NCI-H2196 (cell line): Measurements from ENCODE around the gene BCAS1.
"Not testable (repeated sequence)": the region's sequence is repeated elsewhere in the genome, so short reads cannot be mapped to it uniquely, and the experiment has no call there.

Experiments used
- DNase-seq: peaks from one replicate; lab custom pipeline; 2025; ENCODE audit not compliant: unreplicated experiment; lab: John Stamatoyannopoulos, UW

BCAS1 gene

DNA sequence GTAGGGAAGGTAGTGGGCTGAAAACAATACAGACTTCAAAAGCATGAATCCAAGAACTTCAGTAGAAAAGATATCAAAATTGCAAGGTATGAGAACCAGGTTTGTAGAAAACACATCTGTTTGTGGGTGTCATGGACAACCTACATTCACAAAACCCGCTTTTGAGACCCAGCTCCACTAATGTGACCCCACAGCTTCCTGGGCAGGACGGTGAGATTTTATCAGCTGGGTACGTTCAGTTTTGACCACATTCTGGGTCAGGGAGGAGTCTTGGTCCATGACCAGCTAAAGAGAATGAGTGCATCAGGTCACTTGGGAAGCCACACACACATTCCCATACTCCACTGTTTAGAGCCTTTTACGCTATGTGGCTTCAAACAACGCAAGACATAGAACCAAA lies 77.1 kb downstream of the BCAS1 start:
- no peak for DNase-seq

DNA sequence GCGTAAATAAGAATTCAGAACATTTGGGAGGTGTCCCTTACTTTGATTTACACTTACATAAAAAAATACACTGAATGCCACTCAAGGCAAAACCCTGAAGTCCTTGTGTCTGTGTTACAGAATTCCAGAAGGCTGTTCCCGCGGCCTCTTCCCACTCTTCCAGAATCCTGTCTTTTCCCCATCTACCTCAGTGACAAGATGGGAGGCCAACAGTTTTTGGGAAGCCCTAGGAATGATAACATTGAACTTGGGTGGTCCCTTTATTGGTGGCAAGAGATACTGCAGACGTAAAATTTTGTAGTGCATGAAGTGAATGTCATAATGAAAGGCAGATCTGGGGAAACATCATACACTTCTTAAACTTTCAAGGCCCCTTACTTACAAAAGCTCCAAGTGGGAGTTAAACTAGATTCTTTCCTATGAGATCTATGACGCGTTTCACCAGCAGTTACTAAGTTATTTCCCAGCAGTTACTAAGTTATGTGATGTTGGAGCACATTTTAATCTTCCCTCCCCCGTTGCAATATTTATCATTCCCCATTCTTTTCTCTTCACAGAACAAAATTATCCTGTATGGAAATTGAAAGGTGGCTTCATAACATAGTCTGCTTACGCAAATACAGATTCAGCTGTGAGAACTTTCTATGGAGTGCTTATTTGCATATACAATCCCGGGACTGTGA lies 79.5 kb downstream of the BCAS1 start:
- DNase-seq = no peak

DNA sequence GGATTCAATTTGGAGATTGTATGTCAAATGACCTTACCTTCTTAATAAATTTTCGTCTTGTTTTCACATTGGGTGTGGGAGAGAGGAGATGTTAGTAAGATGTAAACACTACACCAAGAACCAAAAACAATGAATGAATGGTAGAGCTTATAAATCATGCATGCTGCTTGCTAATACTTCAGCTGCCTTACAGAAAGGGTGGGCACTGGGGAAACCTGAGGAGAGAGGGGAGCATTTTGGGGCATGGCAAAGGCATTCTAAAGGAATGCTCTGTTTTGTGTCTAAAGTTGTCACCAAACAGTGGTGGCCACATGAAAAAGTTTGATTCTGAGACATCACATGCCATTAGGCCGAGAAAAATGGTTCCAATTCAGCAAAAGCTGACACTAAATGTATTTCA lies 80.4 kb downstream of the BCAS1 start:
- no peak for DNase-seq

DNA sequence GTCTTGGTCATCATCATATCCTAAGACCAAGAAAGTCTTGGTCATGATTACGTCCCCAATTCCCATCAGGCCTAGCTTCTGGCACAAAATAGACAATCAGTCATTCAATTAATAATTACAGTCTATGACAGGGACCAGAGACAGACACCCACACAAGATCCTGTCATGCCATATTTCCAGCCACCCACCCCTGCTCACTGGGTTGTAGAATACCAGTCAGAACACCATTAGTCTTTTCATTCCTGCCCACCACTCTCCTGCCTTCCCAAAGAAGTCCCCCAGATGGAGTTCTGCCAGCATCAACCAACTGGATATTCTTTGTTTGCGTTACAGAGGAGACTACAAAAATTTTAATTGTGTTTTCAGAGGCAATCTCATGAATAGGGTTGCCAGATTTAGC lies 81.0 kb downstream of the BCAS1 start:
- no peak for DNase-seq

DNA sequence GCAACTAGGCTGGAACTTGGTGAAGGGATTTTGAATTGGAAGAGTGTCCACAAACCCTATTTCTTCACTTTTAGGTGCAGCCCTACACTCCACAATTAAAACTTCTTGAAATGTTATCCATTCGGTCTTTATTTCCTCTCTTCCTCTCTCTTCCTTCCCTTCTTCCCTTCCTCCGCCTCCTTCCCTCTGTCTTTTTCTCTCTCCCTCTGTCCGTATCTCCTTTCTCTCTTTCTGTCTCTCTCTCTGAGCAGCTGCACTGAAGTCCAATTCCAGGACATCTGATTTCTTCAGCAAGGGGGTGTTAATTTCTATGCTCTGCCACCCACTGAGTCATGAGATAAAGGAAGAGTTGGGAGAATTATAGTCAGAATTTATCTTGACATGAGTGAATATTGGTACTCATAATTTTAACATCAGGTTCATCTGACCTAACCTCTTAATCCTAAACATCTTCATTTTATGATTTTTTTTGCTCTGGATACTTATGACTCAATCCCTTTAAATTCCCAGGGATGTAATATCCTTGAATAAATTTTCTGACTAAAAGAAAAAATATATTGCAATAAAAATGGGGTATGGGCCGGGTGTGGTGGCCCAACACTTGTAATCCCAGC lies 84.2 kb downstream of the BCAS1 start:
- no peak for DNase-seq

DNA sequence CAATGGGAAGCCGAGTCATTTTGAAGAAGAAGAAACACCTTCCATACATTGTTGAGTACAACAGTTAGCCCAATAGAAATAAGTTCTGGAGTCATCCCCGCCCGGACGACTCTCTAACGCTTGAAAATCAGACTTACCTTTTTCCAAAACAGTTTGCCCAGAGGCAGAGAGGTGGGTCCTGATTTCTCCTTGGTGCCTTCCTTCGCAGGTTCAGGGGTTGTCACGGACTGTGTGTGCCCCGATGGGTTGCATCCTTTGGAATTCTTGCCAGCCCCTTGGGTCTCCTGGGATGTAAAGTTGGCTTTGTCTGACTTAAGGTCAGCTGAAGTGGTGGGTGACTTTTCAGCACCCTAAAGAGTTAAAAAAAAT lies 85.3 kb downstream of the BCAS1 start:
- no peak for DNase-seq

DNA sequence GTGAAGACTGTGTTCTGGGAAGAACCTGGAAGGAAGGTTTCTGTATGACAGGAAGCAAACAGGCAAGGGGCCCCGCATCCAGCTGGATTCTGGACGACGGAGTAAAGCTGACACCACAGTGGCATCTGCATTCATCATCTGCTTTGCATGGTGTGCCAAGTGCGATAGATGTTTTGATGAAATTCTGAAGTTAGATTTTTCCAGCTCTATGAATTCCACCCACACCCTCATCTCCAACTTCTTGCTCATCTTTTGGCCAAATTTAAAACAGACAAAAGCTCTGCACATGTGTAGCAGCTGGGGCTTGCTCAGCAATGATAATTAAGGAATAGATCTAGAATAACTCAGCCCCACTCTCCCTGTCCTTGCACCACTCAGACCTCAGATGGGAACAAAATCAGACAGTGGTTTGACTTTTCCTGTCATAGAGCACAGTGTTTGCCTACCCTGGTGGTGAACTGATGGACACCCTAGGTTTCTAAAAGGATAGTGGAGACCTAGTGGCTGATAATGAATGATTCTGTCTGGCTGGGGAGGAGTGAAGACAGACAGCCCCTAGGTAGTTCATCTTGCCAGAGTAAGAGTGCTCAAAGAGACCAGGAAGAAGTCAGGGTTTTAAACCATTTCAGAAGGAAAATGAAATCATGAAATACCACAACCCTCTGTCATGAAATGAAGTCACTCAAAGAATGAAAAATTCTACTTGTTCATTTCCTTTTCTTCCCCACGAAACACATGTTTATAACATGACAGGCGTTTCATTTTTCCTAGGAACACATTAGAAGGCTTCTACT lies 85.8 kb downstream of the BCAS1 start:
- no peak for DNase-seq

DNA sequence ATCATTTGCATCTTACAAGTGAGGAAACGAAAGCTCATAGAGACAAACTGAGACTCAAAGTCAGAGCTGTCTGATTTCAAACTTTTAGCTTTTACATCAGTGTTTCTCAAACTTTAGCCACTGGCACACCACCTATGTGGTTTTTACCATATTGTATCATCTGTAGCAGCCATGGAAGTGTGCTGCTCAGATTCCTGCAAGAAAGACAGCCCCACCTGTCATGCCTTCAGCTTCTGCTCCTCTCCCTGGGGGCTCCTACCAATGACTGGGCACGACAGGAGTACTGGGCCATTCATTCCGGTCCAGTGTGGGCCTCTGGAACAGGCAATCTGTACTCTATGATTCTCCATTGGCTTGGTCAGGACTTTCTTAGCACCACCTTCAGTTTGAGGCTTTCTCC lies 87.0 kb downstream of the BCAS1 start:
- no peak for DNase-seq

DNA sequence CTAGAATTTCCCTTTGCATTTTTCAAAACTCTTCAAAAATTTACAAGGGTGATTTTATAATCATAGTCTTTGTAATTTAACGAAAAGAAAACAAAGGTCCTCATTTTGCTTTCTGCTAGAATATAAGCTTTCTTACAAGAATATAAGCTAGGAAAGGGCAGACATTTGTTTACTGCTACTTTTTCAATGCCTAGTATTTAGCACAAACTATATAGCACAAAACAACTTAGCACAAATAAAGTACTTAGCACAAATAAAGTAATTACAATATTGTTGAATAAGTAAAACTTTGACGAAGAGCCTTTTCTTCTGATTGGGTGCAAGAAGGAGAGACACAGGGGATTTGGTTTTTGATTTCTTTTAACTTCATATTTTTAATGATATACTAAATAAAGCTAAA lies 87.8 kb downstream of the BCAS1 start:
- no peak for DNase-seq

DNA sequence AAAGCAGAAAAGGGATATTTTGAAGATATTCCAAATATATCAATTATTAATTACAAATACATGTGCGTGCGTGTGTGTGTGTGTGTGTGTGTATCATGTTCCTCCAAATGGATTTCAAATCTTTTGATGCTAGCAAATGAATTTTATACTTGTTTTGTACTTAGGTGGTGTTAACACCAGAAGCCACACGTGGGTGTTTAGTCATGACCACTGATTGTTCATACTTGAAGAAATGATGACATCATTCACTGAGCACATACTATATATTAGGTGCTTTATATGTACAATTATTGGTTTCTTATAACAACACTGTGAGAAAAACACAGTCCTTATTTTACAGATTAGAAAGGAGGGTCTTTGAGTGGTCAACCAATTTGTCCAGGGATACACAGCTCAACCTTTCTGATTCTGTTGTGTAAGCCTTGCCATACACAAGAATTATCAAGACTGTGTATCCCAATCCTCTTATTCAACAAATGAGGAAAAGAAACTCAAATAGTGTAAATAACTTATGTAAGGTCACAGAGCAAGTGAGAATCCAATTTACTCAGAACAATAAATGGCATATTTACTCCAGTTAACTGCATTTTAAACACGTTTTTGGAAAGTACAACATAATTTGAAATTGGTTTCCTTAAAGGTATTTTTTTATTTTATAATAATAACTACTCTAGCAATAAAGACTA lies 88.5 kb downstream of the BCAS1 start:
- no peak for DNase-seq

DNA sequence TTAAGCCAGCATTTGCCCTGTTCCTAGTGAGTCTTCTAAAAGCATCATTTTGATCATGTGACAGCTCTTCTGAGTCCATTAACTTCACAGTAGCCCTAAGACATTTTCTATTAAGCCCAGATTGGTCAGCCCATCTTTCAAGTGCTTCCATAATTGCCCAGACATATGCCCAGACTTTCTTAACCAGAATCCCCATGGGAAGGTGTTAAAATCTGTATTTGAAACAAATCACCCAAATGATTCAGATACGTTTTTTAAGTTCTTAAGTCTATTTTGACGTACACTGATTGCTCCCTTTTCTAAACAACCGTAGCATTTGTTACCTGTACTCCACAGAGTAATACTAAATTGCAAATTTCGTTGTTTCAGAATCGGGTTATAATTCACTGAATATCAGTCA lies 89.3 kb downstream of the BCAS1 start:
- no peak for DNase-seq

DNA sequence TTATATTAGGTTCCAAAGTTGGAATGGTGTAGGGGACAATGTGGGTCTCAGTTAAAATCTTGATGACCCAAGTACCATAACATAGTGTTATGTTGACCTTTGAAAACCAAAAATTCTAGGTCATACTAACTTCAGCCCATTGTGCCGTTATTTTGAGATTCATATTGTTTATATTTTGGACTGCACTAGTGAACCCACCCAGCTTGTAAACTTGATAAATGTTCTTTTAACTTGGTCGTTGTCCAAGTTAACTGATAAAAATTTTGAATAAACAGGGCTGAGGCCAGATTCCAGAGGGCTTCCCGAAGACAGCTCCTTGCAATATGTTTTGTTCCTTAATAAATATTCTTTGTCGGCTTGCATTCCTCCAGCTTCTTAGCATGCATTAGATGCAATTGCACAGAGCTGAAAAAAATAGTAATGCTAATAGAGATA lies 90.3 kb downstream of the BCAS1 start:
- DNase-seq = no peak

DNA sequence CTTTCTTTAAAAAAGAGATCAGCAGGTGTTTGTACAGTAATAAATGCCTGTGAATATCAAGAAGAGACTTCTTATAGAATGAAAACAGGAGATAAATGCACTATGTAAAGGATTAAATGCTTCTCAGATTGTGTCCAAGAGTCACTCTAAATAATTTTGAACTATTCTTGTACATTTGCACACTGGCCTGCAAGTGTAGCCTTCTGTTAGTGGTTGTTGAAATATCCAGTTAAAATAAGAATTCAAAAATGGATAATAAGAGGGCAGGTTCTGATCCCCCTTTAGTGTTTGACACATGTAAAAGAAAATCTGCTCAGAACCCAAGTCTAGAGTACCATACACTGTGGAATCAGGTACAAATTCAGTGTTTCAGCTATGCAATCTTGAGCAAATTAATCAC lies 91.9 kb downstream of the BCAS1 start:
- no peak for DNase-seq

DNA sequence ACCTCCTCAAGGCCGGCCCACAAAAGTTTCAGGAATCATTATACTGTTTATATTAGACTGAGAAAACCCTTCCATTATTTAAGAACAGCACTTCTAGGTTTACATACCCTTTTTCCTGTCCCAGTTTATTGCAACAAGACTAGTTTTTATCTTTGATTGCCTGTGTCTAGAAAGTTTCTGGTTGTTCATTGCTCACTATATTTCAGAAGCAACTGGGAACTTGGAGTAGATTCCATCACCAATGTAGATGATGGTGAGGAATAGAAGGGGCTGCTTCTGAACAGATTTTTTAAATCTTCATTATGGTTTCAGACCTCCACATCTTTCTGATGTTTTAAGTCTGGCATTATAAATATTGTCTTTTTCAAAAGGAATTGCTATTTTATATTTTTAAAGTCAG lies 93.0 kb downstream of the BCAS1 start:
- DNase-seq = no peak

DNA sequence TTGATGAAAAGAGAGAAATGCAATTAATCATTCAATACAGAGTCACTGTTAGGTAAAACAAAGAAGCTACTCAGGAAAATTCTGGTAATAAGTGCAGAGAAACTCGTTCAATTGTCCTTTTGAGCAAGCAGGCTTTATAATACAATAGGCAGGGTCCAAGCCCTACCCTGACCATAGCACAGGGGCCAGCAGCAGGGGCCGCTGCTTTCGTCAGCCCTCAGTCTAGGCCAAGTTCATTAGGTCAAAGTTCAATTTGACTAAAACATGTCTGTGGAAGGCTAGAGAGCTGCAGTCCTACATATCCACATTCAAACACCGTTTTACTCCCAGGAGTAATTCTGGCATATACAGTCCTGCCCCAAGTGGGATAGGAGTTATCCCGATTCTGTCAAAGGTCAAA lies 94.6 kb downstream of the BCAS1 start:
- no peak for DNase-seq

DNA sequence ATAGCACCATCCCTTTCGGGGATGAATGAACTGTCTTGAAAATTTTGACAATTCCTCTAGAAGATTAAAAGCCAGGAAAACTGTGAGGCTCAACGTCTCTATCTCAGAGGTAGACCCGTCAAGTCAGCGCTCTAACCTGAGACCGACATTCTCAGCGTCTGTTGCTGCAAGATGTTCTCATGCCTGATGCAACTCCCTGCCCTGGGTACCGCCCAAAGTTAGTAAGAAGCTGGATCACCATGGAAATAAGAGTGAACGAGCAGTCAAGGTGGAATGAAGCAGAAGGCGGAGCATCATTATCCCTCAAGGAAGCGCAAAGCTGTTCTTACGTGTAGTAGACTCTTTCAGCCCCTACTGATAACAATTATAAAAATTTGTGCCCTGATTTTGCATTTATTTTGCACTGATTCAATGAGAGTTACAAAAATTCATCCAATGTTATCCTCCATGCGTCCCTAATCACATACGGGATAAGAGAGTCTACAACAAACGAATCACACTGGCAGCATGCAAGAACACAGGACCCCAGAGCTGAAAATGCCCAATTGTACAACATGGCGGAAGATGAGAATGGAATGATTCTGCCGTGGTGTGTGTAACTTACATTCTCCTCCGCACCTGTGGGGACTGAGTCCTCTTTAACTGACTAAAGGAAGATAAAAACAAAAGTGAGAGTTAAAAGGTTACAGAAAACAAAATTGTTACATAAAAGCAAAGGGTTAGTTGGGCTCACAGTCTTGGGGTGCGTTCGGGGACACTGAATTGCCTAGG lies 95.4 kb downstream of the BCAS1 start:
- no peak for DNase-seq

DNA sequence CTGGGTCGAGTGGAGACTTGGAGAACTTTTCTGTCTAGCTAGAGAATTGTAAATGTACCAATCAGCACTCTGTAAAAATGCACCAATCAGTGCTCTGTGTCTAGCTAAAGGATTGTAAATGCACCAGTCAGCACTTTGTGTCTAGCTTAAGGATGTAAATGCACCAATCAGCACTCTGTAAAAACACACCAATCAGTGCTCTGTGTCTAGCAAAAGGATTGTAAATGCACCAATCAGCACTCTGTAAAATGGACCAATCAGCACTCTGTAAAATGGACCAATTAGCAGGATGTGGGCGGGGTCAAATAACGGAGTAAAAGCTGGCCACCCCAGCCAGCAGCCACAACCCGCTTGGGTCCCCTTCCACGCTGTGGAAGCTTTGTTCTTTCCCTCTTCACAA lies 96.5 kb downstream of the BCAS1 start:
- not testable (repeated sequence) for DNase-seq

DNA sequence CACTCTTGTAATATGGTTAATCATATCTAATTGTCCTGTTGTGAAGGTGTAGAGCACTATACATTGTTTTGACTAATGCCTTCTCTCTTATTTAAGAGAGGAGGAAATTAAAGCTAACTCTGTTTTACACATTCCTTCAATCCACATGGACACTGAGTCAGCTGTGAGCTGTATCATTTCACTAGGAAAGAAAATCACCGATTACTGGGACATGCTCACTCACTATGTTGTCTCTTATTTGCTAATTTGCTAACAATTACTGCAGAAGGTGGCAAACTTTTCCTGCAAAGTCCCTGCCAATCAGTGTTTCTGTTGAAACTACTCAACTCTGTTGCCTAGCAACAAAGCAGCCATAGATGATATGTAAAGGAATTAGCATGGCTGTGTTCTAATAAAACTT lies 98.2 kb downstream of the BCAS1 start:
- no peak for DNase-seq

DNA sequence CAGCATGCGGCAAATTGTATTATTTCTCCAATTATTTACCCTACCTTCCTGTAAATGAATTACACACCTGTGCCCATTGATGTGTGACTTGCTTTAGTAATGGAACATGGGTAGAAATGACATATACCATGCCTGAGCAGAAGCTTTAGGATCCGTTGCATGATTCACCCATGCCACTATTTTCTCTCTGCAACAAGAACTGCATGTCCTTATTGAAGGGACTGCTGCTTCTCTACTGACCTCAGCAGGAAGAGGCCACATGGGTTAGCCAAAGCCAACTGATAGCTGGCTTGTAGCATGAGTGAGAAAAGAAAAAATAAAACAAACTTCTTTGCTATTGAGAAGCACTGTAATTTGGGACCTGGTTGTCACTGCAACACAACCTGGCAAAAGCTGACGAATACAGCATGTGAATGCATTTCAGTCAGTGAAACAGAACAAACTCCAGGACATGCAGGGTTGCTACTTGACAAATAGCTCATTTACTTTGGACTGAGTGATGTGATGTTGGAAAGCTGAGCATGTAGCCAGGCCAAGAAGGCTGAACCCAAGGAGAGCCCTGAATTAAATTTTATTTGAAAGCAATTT lies 99.2 kb downstream of the BCAS1 start:
- DNase-seq = no peak

DNA sequence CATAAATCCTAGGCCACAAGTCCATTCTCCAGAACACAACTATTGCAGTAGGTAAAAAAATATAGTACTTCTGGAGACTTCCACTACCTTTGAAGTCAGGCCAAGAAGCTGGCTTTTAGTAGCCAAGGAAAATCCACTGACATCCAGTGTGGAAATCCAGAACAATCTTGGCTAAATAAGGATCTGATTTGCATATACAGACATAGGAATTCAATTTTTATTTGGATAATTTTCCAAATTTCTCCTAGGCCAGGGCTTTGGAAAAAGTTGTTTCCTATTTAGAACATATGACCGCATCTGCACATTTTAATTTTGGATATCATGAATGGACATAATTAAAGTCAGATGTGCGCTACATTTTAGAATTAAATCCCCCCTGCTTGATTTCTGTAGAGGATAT lies 100.2 kb downstream of the BCAS1 start:
- DNase-seq = no peak

DNA sequence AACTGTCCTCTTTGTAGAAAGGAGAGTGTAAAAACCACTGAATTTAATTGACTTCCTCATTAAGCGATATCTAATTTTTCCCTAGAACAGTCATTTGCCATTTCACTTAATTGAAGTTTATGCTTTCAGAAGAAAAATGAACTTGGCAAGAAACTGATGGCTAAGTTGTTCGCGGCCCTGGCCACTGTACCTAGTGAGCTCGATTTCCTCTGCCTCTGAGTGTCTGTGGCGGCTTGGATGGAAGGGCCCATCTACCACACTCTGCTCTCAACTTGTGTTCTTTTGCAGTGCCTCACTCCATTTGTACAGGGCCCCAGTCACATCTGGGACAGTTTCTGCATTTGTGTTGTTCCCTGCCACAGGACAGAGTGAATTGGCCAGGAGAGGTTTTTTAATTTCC lies 102.9 kb downstream of the BCAS1 start:
- no peak for DNase-seq
